Left cardiac atrium (tissue), 4 donors: ENCODE measurements around the gene SUGCT. TPM values are rescaled to one million over a fixed set of nuclear protein-coding genes. Genes with fewer than 3 reads are reported as not detected.
A peak's percentile ranks its signal among the peaks of the same experiment; 100 is the strongest.

Source experiments
- ATAC-seq, 2 donors: fragments of 200-7000 bp; cut with Tn5 transposase; one replicate each; pipeline ENCODE4 v1.9.1; 2020; ENCODE audit warnings: mild to moderate bottlenecking in 2 of 2, moderate library complexity in 2 of 2
- DNase-seq: peaks from one replicate; pipeline ENCODE4 v3.0.0-alpha.2; 2020
- intact Hi-C, 2 donors: fragments of 100-400 bp; cut with DNase I; formaldehyde crosslinking; loops; one replicate each; pipeline versions ENCODE4 v1.14.1 to v1.15.1; 2022 to 2023
- total RNA-seq, 2 donors: library from RNA; stranded (reverse); fragmentation: NEBNext Ultra II Directional; extraction: Animal tissue kit (Norgen Biotek cat#: 25700); gene quantifications; one replicate each; pipeline ENCODE4 v1.2.1, GENCODE V29; 2021
- donor health status: DM: no; HTN: yes; CAD: no.
- donor health status: DM: no; HTN: yes; CAD: no; lungs with severe emphysema.
- donor health status: DM: yes; HTN: yes; CAD: no.
- donor health status: Dilated cardiomyopathy.

Gene SUGCT
- total RNA-seq, 2 donors from 2014 or later, result 4.1 to 4.4 TPM

GRCh38 chr7:40796723-40797122, 661.9 kb downstream of the SUGCT start:
- intact Hi-C loops, result no loop called here
- ATAC-seq (peak in 1 of 2 donors; percentile 53), DNase-seq (no peak)

DNA sequence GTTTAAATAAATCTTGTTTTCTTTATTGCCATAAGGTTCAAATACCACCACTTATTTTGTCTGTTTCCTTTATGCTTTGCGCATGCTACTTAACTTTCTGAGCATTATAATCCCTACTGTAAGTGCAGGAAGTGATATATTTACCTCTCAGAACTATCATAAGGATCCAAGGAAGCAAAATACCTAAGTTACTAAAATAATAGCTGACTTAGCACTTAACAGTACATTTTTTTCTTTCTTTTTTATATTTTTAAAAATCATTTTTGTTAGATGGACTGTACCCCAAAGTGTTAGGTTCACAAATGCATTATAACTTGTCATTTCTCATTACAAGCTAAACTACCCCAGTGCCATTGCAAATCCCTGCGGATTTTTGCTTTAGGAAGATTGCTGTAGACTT, 663.8 kb downstream of the SUGCT start:
- ATAC-seq (no peak), DNase-seq (no peak)
- intact Hi-C loops, result no loop called here

- DNase-seq, result no peak
- intact Hi-C loops, result no loop called here
- no peak for ATAC-seq
Observed at GRCh38 chr7:40799493-40800403, 664.9 kb downstream of the SUGCT start.

- ATAC-seq, result peak; percentile 38 to 87
- intact Hi-C loops, result no loop called here
- no peak for DNase-seq
Observed at GRCh38 chr7:40800771-40801170, 666.0 kb downstream of the SUGCT start.

GRCh38 chr7:40802497-40802896, 667.7 kb downstream of the SUGCT start:
- DNase-seq (no peak), ATAC-seq (no peak)
- intact Hi-C loops, result no loop called here

- intact Hi-C loops, result no loop called here
- DNase-seq (no peak), ATAC-seq (no peak)
Observed at GRCh38 chr7:40804477-40805215, 669.8 kb downstream of the SUGCT start.

DNA sequence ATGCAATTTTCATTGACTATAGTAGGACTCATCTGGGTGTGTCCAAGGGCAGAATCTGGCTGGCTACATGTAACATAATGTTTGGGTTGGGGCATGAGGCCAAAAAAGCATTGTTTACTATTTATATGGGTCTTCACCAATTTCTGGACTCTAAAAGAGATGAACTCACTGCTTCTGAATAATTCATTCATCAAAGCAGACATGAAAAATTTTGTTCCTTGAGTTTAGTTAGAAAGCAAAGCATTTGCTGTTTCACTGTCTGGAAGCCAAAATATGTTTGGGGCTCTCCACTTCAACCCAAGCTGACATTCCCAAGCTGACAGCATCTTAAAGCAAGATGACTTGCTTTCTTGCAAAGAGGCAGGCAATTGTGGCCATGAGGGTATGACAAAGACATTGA, 670.6 kb downstream of the SUGCT start:
- intact Hi-C loops, result no loop called here
- no peak for DNase-seq
- no peak for ATAC-seq

DNA sequence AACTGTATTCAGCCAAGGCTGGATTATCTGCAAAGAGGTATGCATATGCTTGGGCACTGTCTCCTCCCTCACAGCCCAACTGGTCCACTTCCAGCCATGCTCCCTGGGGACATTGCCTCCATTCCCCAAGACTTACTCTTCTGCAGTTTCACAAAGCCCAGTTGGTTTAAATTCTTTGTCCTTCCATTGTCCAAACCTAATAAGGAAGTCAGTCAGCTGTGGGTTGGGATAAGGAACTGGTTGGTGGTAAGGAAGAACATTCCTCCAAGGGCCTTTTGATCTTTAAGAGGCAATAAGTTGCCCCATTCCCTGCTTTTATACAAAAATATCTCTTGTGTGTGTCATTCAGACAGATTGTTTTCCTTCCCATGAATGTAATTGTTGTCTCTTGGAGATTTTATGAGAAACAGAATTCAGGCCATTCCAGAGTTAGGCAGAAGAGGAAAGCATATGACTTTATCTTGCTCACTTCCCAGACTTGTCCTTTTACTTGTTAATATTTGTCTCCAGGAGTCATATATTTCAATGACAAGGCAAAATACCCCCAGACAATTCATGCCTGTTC, 673.7 kb downstream of the SUGCT start:
- intact Hi-C loops, result no loop called here
- DNase-seq, result no peak
- ATAC-seq, result peak in 1 of 2 donors; percentile 57

DNA sequence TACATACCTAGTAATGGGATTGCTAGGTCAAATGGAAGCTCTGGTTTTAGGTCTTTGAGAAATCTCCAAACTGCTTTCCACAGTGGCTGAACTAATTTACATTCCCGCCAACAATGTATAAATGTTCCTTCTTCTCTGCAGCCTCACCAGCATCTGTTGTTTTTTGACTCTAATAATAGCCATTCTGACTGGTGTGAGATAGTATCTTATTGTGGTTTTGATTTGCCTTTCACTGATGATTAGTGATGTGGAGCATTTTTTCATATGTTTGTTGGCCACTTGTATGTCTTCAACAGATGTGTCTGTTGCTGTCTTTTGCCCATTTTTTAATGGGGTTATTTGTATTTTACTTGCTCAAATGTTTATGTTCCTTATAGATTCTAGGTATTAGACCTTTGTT, 675.5 kb downstream of the SUGCT start:
- ATAC-seq, result no peak
- intact Hi-C loops, result no loop called here
- DNase-seq, result no peak

DNA sequence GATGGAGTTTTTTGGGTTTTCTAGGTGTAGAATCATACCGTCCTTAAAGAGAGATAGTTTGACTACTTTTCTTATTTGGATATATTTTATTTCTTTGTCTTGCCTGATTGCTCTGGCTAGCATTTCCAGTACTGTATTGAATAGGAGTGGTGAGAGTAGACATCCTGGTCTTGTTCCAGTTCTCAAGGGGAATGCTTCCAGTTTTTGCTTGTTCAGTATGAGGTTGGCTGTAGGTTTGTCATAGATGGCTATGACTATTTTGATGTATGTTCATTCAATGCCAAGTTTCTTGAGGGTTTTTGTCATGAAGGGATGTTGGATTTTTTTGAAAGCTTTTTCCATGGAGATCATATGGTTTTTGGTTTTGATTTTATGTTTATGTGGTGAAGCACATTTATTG, 676.9 kb downstream of the SUGCT start:
- no peak for DNase-seq
- ATAC-seq, result no peak
- intact Hi-C loops, result no loop called here

DNA sequence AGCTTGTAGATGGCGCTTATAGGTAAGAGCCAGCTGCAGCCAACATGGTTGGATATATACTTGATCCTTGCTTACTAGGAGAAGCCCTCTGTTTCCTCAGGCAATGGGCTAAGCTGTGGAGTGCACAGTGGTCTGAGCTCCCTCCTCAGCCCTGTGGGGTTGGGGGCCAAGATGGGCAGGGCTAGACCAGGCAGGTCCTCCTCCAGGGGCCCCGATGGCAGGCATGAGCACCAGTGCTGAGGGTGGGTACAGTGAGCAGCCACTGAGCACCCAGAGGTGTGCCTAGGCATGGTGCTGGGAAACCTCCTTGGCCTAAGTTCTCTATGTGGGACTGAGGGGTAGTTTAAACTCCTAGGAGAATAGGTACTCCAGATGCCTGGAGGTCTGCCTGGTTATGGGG, 680.2 kb downstream of the SUGCT start:
- ATAC-seq (no peak), DNase-seq (no peak)
- intact Hi-C loops, result no loop called here

- DNase-seq (no peak), ATAC-seq (no peak)
- intact Hi-C loops, result no loop called here
Observed at GRCh38 chr7:40815512-40815911, 680.7 kb downstream of the SUGCT start.

- ATAC-seq (no peak), DNase-seq (no peak)
- intact Hi-C loops, result no loop called here
Observed at GRCh38 chr7:40822861-40823260, 688.1 kb downstream of the SUGCT start.

DNA sequence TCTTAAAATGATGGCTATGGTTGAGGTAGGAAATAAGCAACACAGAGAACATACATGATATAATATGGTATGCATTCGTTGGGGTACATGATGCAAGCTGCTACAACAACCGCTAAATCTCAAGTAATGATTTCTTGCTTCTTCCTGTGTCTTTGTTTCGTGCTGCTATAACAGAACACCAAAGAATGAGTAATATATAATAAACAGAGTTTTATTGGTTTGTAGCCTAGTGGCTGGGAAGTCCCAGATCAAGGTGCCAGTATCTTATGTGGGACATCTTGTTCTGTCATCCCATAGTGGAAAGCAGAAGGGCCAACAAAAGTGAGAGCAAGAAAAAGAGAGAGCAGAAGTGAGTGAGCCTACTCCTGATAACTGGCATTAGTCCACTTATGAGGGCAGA, 689.7 kb downstream of the SUGCT start:
- ATAC-seq (no peak), DNase-seq (no peak)
- intact Hi-C loops, result no loop called here

GRCh38 chr7:40826411-40827221, 691.8 kb downstream of the SUGCT start:
- intact Hi-C loops, result no loop called here
- DNase-seq, result no peak
- peak in 1 of 2 donors; percentile 19 for ATAC-seq

DNA sequence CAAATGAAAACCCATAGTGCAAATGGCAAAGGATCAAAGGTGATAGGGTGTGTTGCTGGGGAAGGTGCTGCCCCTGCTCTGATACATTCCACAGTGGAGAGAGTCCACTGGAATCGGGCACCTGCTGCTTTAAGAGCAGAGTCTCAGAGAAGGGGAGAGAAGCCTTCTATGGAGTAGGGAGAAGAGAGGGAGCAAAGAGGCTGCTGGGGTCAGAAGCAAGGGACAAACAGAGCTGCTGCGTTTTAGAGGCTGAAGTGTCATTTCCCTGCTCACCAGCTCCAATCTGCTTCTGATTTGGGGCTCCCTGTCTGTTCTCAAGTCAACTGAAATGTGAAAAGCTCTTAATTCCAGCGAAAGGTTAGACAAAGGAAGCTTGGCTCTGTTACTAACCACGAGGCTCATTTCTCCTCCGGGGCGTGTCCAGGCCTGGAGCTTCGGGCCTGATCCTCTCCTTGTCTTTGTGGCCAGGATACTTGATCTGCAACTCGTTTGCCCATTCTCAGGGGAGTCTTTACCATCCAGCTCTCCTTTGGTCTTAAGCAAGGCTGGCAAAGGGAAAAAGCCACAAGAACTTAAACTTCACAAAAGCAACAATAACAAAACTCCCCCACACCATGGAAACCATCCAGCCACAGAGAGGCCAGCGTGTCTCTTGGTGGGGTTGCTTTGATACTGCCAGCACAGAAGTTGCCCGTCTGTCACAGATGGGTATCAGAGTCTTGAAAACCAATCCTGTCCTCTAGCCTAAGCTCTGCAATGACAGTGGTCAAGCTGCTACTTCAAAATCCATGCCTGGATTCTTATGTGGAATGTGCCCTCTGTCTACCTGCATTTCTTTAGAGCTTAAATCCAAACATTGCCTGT, 692.6 kb downstream of the SUGCT start:
- intact Hi-C loops, result no loop called here
- peak; percentile 34 to 47 for ATAC-seq

GRCh38 chr7:40828686-40829600, 694.1 kb downstream of the SUGCT start:
- DNase-seq, result no peak
- intact Hi-C loops, result no loop called here

More for the DNA sequence above, 692.6 kb downstream of the SUGCT start:
- no peak for DNase-seq

More at GRCh38 chr7:40828686-40829600, 694.1 kb downstream of the SUGCT start:
- ATAC-seq, result no peak
